ENCODE results near the gene OBSL1.

Gene OBSL1

GRCh38 chr2:219573166-219573565 is 1.8 kb upstream of the OBSL1 start:
- no peak for DNase-seq (ENCODE audit: low read depth, low spot score)
- TF ChIP-seq CTCF (IDR thresholded peaks at IDR 0.05; ENCODE audit: low read depth, low read length) = no peak
- no peak overlapping the region for H3K4me3 ChIP-seq (ENCODE audit: low read depth, low read length)
- in situ Hi-C loops (cut with HindIII; ENCODE audit: low sequenced_read_pairs) = no loop called here

GRCh38 chr2:219572237-219573001 is 1.1 kb upstream of the OBSL1 start, which contains the start of gene INHA:
Gene INHA, plus strand, starts transcription at chr2:219572310. Its CDS starts 65 bp downstream, at chr2:219572375.
- in situ Hi-C loops (cut with HindIII; ENCODE audit: low sequenced_read_pairs) = no loop called here
- H3K4me3 ChIP-seq (ENCODE audit: low read depth, low read length) = peak within 1 kb of the TSS; percentile 57
- no peak for DNase-seq (ENCODE audit: low read depth, low spot score)
- TF ChIP-seq CTCF (IDR thresholded peaks at IDR 0.05; ENCODE audit: low read depth, low read length) = no peak

GRCh38 chr2:219570924-219571310 is 422 bp downstream of the OBSL1 start:
- peak; percentile 22 for DNase-seq (ENCODE audit: low read depth, low spot score)
- in situ Hi-C loops (cut with HindIII; ENCODE audit: low sequenced_read_pairs) = no loop called here
- no peak for TF ChIP-seq CTCF (IDR thresholded peaks at IDR 0.05; ENCODE audit: low read depth, low read length)
- H3K4me3 ChIP-seq (ENCODE audit: low read depth, low read length) = peak overlapping the region; percentile 57

- peak overlapping the region; percentile 57 for H3K4me3 ChIP-seq (ENCODE audit: low read depth, low read length)
- no peak for TF ChIP-seq CTCF (IDR thresholded peaks at IDR 0.05; ENCODE audit: low read depth, low read length)
- peak; percentile 10 for DNase-seq (ENCODE audit: low read depth, low spot score)
- in situ Hi-C loops (cut with HindIII; ENCODE audit: low sequenced_read_pairs) = no loop called here
Measured at GRCh38 chr2:219570194-219570923, 980 bp downstream of the OBSL1 start.

GRCh38 chr2:219569635-219570034 is 1.7 kb downstream of the OBSL1 start:
- no peak for TF ChIP-seq CTCF (IDR thresholded peaks at IDR 0.05; ENCODE audit: low read depth, low read length)
- in situ Hi-C loops (cut with HindIII; ENCODE audit: low sequenced_read_pairs) = no loop called here
- no peak overlapping the region for H3K4me3 ChIP-seq (ENCODE audit: low read depth, low read length)

GRCh38 chr2:219569041-219569440 is 2.3 kb downstream of the OBSL1 start:
- no peak for TF ChIP-seq CTCF (IDR thresholded peaks at IDR 0.05; ENCODE audit: low read depth, low read length)
- in situ Hi-C loops (cut with HindIII; ENCODE audit: low sequenced_read_pairs) = no loop called here
- no peak for DNase-seq (ENCODE audit: low read depth, low spot score)
- H3K4me3 ChIP-seq (ENCODE audit: low read depth, low read length) = no peak overlapping the region

More at GRCh38 chr2:219569635-219570034, 1.7 kb downstream of the OBSL1 start:
- no peak for DNase-seq (ENCODE audit: low read depth, low spot score)

Data from astrocyte of the spinal cord (primary cell).